ENCODE measurements around the gene ZDHHC13. TPM values are rescaled to one million over a fixed set of nuclear protein-coding genes. Genes with fewer than 3 reads are reported as not detected.

The ZDHHC13 gene
- total and polyA plus RNA-seq, 2 of the 8 experiments (the other 6 are each of a cell fraction or from before 2014, with no cell fraction given): 22.4 to 24.1 TPM

DNA sequence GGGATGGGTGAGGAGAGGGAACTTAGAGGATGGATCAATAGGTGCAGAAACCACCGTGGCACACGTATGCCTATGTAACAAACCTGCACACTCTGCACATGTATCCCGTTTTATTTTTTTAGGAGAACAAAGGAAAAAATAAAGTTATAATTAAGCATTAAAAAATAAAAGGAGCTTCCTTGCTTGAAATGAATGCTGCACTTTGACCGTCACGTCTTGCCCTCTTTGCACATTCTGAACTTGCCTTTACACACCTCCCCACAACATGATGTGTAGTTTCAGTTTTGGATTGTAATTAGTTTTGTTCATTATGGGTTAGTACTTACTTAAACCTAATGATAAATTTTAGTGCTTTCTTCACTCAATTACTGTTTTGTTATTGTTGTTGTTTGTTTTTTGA lies 87.9 kb downstream of the ZDHHC13 start:
- Histone ChIP-seq H3K4me3 (ENCODE audit: extremely low read depth in 1 of 4, insufficient read depth in 2 of 4, low read depth in 3 of 4, low read length in 4 of 4) (no peak overlapping the region), H2AFZ (ENCODE audit: low read length) (no peak overlapping the region), H3K27me3 (replicated peaks in 1 of 4; ENCODE audit: control insufficient read depth in 3 of 4, extremely low read depth in 1 of 4, insufficient read depth in 3 of 4, low read length in 3 of 4) (no peaks in the 10 kb centered on the region), H3K18ac (ENCODE audit: extremely low read depth, low read length) (no peak overlapping the region), H4K5ac (ENCODE audit: insufficient read length, low read depth, low read length) (no peak overlapping the region), H3K56ac (replicated peaks; ENCODE audit: insufficient read length, low read depth, low read length) (no peak overlapping the region), H3K4me2 (ENCODE audit: insufficient read depth in 1 of 2, low read depth in 2 of 2, low read length in 2 of 2) (no peak overlapping the region), H3K9me3 (ENCODE audit: insufficient read depth in 2 of 2, low read depth in 1 of 2, low read length in 1 of 2) (0 out of 4 replicates have a peak, but pooled peaks cover 0 to 3% of the 10 kb centered on the region in 2 experiments), H3K9ac (replicated peaks in 1 of 4; ENCODE audit: extremely low read depth in 1 of 4, low read depth in 3 of 4, low read length in 3 of 4) (no peak overlapping the region), H3K23me2 (ENCODE audit: low read depth, low read length) (0 out of 2 replicates have a peak, but pooled peaks cover 3% of the 10 kb centered on the region), H3K79me2 (ENCODE audit: control insufficient read depth in 1 of 2, insufficient read depth in 2 of 2, low read length in 2 of 2) (no peaks in the 10 kb centered on the region), H2BK12ac (ENCODE audit: low read depth, low read length) (no peak overlapping the region), H3K4me1 (replicated peaks in 1 of 4; ENCODE audit: control insufficient read depth in 3 of 4, insufficient read depth in 4 of 4, low read length in 3 of 4) (peaks cover 0 to 5% (median 2%) of the 10 kb centered on the region in 4 experiments; a peak in 3 of 7 replicates), H2BK5ac (ENCODE audit: low read depth, low read length) (no peak overlapping the region), H4K91ac (replicated peaks; ENCODE audit: insufficient read length, low read length) (no peak overlapping the region), H3K23ac (ENCODE audit: insufficient read length) (no peak overlapping the region), H4K8ac (ENCODE audit: extremely low read depth, insufficient read depth, low read length) (no peak overlapping the region), H3K27ac (ENCODE audit: low read depth, low read length) (no peak overlapping the region), H2AK5ac (ENCODE audit: low read depth, low read length) (no peak overlapping the region), H2BK120ac (replicated peaks; ENCODE audit: low read depth, low read length) (no peak overlapping the region), H4K20me1 (replicated peaks in 1 of 2; ENCODE audit: control insufficient read depth in 1 of 2, insufficient read depth in 2 of 2, low read length in 2 of 2) (no peaks in the 10 kb centered on the region), H2BK20ac (ENCODE audit: low read length) (no peak overlapping the region), H3K79me1 (ENCODE audit: low read depth, low read length) (no peaks in the 10 kb centered on the region), H2BK15ac (ENCODE audit: low read length) (no peak overlapping the region), H3K4ac (replicated peaks; ENCODE audit: insufficient read length, low read depth, low read length) (no peak overlapping the region), H3K36me3 (ENCODE audit: control insufficient read depth in 2 of 4, insufficient read depth in 4 of 4, low read length in 3 of 4) (no peaks in the 10 kb centered on the region), H3K14ac (ENCODE audit: insufficient read length) (no peak overlapping the region)
- 92% methylated on average over 5 of the region's 5 CpGs; no CpG with 5 or more reads in 1 of the 2 experiments for WGBS, 2 experiments (ENCODE audit: extremely low coverage in 1 of 2, insufficient coverage in 1 of 2, insufficient read length in 1 of 2, insufficient replicate concordance in 2 of 2, low coverage in 1 of 2, low lambda C conversion rate in 2 of 2, missing lambda C conversion rate in 1 of 2)
- FAIRE-seq (no peak), DNase-seq (ENCODE audit: low read depth in 1 of 2, low spot score in 2 of 2) (no peak)
- ChIA-PET POLR2A (ENCODE audit: partially characterized antibody) (no interaction called here), CTCF (ENCODE audit: partially characterized antibody) (interaction anchor here (1.1 kb wide), 1 partner anchor 55 kb away, joined by 3 read pairs; no protein-coding TSS in a partner anchor)
- TF ChIP-seq NANOG (IDR thresholded peaks at IDR 0.05; ENCODE audit: insufficient read depth, low read depth, low read length, poor library complexity, severe bottlenecking) (no peak), TBP (IDR thresholded peaks at IDR 0.05; ENCODE audit: low read depth, low read length) (no peak), E2F6 (IDR thresholded peaks at IDR 0.05) (no peak), CTBP2 (IDR thresholded peaks at IDR 0.05; ENCODE audit: borderline replicate concordance, insufficient read depth, insufficient read length, low read length) (no peak), MAX (IDR thresholded peaks at IDR 0.05) (no peak), RBBP5 (IDR thresholded peaks at IDR 0.05; ENCODE audit: borderline replicate concordance, low read depth, low read length) (no peak), JUN (IDR thresholded peaks at IDR 0.05; ENCODE audit: low read depth, low read length) (no peak), SP4 (IDR thresholded peaks at IDR 0.05; ENCODE audit: low read length) (no peak), CHD1 (IDR thresholded peaks at IDR 0.05; ENCODE audit: low read depth, low read length) (no peak), MAFK (IDR thresholded peaks at IDR 0.05; ENCODE audit: low read depth, low read length) (no peak), TCF12 (IDR thresholded peaks at IDR 0.05; ENCODE audit: low read depth, low read length) (no peak)
- TF ChIP-seq, protein P1, sequence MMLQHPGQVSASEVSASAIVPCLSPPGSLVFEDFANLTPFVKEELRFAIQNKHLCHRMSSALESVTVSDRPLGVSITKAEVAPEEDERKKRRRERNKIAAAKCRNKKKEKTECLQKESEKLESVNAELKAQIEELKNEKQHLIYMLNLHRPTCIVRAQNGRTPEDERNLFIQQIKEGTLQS (IDR thresholded peaks at IDR 0.05; ENCODE audit: insufficient read depth, low read depth, low read length): no peak
